ENCODE measurements around the gene NAT9. TPM values are rescaled to one million over a fixed set of nuclear protein-coding genes. Genes with fewer than 3 reads are reported as not detected.

NAT9 gene
- total RNA-seq, 1 experiment from 2014 or later: 63.5 TPM

- Histone ChIP-seq H3K27ac (ENCODE audit: insufficient read length, low read depth, low read length) (no peak overlapping the region), H2BK15ac (ENCODE audit: low read depth, low read length) (no peak overlapping the region), H3K4me2 (ENCODE audit: insufficient read depth, insufficient read length, low read length) (no peak overlapping the region), H3K18ac (ENCODE audit: insufficient read length, low read depth, low read length) (no peak overlapping the region), H3K23me2 (ENCODE audit: insufficient read length, low read depth, low read length, poor library complexity, severe bottlenecking) (no peaks in the 10 kb centered on the region), H2BK20ac (ENCODE audit: low read depth, low read length, poor library complexity, severe bottlenecking) (no peak overlapping the region), H3K9me3 (ENCODE audit: control insufficient read depth, low read depth, low read length) (no peaks in the 10 kb centered on the region), H4K5ac (ENCODE audit: insufficient read length, low read depth, low read length) (no peak overlapping the region), H3K79me1 (ENCODE audit: insufficient read depth, low read depth, low read length, poor library complexity, severe bottlenecking) (no peaks in the 10 kb centered on the region), H3K4ac (ENCODE audit: low read depth, low read length) (no peak overlapping the region), H2BK5ac (ENCODE audit: insufficient read length, low read length) (no peak overlapping the region), H3K9ac (ENCODE audit: extremely low read depth, insufficient read length, low read length) (no peak overlapping the region), H2BK120ac (ENCODE audit: low read depth, low read length, poor library complexity, severe bottlenecking) (no peak overlapping the region), H2BK12ac (ENCODE audit: insufficient read length, low read depth, low read length) (no peak overlapping the region), H3K4me1 (ENCODE audit: insufficient read depth, low read length) (no peaks in the 10 kb centered on the region), H3K14ac (ENCODE audit: insufficient read depth, low read length) (no peak overlapping the region), H4K20me1 (ENCODE audit: control insufficient read depth, insufficient read depth, insufficient read length) (no peaks in the 10 kb centered on the region), H4K8ac (replicated peaks; ENCODE audit: insufficient read length, low read depth, low read length) (no peak overlapping the region), H2AK5ac (ENCODE audit: insufficient read length, low read length) (no peak overlapping the region), H3K79me2 (ENCODE audit: insufficient read depth, low read length) (no peaks in the 10 kb centered on the region), H3K56ac (ENCODE audit: insufficient read length, low read depth, low read length) (no peak overlapping the region), H3K23ac (ENCODE audit: insufficient read length, low read depth, low read length) (no peak overlapping the region), H2AFZ (ENCODE audit: low read length) (no peak overlapping the region), H3T11ph (ENCODE audit: low read length) (no peak overlapping the region), H4K91ac (ENCODE audit: insufficient read length, low read depth, low read length) (no peak overlapping the region), H3K27me3 (ENCODE audit: insufficient read depth, low read length) (no peaks in the 10 kb centered on the region)
- H3K9me3 Mint-ChIP-seq: no peaks in the 10 kb centered on the region
- H3K27ac Mint-ChIP-seq: no peak overlapping the region
- peaks cover 0 to under 1% of the 10 kb centered on the region in 2 experiments; a peak in 2 of 4 replicates for H3K4me1 Mint-ChIP-seq
- WGBS (ENCODE audit: extremely low coverage, insufficient read length, low lambda C conversion rate): no CpG with 5 or more reads among the region's 18 CpGs
- peaks cover 9 to 56% (median 53%) of the 10 kb centered on the region in 3 experiments; a peak in 6 of 7 replicates for H3K36me3 Mint-ChIP-seq (ENCODE audit: insufficient read depth in 1 of 3, low read depth in 3 of 3)
- TF ChIP-seq CTCF (conservative IDR thresholded peaks at IDR 0.05): no peak
- H3K27me3 Mint-ChIP-seq (ENCODE audit: low read depth): no peaks in the 10 kb centered on the region
- H3K4me3 Mint-ChIP-seq: no peak overlapping the region
- DNase-seq: no peak
Observed at GRCh38 chr17:74795327-74796020, 19.3 kb upstream of the NAT9 start.
